ENCODE measurements around the gene UBE2D2.

UBE2D2 gene

DNA sequence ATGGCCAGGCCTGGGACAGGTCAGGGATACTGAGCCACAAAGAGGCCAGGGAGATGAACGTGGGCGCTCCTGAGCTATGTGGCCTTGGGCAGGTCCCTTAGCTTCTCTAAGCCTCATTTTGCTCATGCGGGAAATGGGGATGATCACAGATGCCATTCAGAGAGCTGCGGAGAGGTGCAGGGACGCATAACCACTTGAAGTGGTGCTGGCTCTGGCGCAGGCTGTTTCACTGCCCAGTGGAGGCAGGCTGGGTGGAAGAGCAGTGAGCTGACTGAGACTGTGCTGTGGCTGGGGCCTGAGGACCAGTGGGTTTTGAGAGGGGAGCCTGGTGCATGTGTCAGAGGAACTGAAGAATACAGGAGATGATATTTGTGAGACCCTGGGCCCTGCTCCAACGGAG is 105.4 kb downstream of the UBE2D2 start:
- H3K9ac ChIP-seq (ENCODE audit: low read length) = no peak overlapping the region
- H3K4me3 ChIP-seq (ENCODE audit: low read length) = no peak overlapping the region

DNA sequence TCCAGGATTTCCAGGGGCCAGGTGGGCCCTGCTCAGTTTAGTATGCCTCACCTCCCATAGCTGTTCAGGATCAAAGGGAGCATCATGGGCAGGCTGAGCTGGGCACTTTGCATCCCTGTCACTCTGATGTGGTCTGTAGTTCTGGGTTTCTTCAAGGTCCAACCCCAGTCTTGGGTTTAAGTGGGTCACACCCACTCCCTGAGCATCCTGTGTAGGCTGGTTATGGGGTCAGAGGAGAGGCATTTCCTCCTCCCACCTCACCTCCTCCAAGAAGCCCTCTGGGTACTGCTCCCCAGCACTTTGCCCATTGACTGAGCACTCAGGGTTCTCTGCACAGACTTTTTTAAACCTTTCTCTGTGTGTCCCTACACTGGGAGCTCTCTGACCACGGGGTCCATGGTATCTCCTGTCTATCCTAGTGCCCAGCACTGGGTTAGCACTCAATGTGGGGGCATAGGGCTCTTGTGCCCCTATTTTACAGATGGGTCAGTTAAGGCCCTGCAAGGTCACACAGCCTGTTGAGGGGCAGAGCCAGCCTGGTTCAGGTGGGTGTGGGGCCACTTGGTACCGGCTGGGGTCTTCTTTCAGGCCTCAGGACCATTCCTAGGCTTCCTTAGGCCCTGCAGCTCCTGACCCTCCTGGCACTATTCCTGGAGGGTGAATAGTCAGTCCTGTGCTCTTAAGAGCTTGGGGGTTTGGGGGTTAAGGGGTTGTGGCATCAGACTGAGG is 106.0 kb downstream of the UBE2D2 start:
- no peak overlapping the region for H3K4me3 ChIP-seq (ENCODE audit: low read length)
- no peaks in the 10 kb centered on the region for H3K36me3 ChIP-seq (ENCODE audit: control insufficient read depth, insufficient read depth, low read length)
- H3K9me3 ChIP-seq (ENCODE audit: control insufficient read depth, low read length) = no peaks in the 10 kb centered on the region
- H3K27me3 ChIP-seq (ENCODE audit: control insufficient read depth, insufficient read depth, low read length) = no peaks in the 10 kb centered on the region
- H3K4me1 ChIP-seq (ENCODE audit: control insufficient read depth, insufficient read depth, low read length) = peaks cover 64% of the 10 kb centered on the region
- peak overlapping the region; percentile 74 for H3K9ac ChIP-seq (ENCODE audit: low read length)

More for the DNA sequence above, 105.4 kb downstream of the UBE2D2 start:
- Histone ChIP-seq H3K9me3 (ENCODE audit: control insufficient read depth, low read length) (no peaks in the 10 kb centered on the region), H3K27me3 (ENCODE audit: control insufficient read depth, insufficient read depth, low read length) (no peaks in the 10 kb centered on the region), H3K4me1 (ENCODE audit: control insufficient read depth, insufficient read depth, low read length) (peaks cover 67% of the 10 kb centered on the region), H3K36me3 (ENCODE audit: control insufficient read depth, insufficient read depth, low read length) (no peaks in the 10 kb centered on the region)

DNA sequence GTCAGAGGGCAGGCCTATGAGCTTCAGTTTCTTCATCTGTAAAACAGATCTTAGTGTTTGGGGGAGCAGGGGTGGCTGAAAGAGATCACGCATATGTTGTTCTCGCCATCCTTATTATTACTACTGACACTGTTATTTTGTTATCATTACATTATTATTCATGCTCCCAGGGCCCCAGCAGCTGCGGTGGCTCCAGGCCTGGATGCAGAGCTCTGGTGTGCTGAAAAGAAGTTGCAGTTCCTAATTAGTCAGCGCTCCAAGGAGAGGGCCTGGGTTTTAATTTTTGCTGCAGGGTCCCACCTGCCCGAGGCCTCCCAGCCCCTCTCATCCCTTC is 106.6 kb downstream of the UBE2D2 start:
- H3K27me3 ChIP-seq (ENCODE audit: control insufficient read depth, insufficient read depth, low read length) = no peaks in the 10 kb centered on the region
- H3K4me1 ChIP-seq (ENCODE audit: control insufficient read depth, insufficient read depth, low read length) = peaks cover 60% of the 10 kb centered on the region
- H3K4me3 ChIP-seq (ENCODE audit: low read length) = no peak overlapping the region
- peak overlapping the region; percentile 74 for H3K9ac ChIP-seq (ENCODE audit: low read length)
- no peaks in the 10 kb centered on the region for H3K36me3 ChIP-seq (ENCODE audit: control insufficient read depth, insufficient read depth, low read length)
- no peaks in the 10 kb centered on the region for H3K9me3 ChIP-seq (ENCODE audit: control insufficient read depth, low read length)

DNA sequence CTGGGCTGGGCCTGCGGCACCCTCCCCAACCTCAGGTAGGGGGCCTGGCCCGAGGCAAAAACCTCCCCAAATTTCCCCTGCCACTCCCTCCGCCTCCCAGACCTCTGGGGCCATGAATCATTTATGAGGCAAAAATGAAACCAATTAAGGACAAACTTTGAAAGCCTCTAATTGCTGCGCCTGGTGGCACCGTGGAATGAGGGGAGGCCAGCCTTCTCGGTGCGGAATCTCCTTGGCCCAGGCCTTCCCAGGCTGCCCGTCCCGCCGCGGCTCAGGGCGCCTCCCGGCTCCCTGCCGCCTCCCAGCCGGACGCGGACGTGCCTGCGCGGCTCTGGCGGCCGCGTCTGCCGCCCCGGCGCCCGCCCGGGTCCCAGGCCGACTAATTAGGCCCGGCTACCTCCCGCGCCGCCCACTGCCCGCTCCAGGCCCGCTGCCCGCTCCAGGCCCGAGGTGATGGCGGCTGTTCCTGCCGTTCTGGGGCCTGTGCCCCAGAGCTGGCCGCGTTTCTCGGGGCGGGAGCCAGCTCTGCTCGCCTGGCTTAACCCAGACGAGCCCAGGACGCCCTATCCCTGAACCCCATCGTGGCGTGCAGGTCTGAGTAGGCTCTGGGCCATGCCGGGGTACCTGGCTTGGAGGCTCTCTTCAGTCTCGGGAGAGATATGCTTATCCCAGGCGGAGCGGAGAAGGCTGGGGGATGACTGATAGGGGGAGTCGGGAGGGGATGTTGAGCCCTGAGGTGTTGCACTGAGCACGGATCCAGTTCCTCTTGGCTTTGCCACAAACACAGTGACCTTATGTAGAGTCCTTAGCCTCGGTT is 107.1 kb downstream of the UBE2D2 start:
- Histone ChIP-seq H3K9me3 (ENCODE audit: control insufficient read depth, low read length) (no peaks in the 10 kb centered on the region), H3K4me1 (ENCODE audit: control insufficient read depth, insufficient read depth, low read length) (peaks cover 60% of the 10 kb centered on the region)

DNA sequence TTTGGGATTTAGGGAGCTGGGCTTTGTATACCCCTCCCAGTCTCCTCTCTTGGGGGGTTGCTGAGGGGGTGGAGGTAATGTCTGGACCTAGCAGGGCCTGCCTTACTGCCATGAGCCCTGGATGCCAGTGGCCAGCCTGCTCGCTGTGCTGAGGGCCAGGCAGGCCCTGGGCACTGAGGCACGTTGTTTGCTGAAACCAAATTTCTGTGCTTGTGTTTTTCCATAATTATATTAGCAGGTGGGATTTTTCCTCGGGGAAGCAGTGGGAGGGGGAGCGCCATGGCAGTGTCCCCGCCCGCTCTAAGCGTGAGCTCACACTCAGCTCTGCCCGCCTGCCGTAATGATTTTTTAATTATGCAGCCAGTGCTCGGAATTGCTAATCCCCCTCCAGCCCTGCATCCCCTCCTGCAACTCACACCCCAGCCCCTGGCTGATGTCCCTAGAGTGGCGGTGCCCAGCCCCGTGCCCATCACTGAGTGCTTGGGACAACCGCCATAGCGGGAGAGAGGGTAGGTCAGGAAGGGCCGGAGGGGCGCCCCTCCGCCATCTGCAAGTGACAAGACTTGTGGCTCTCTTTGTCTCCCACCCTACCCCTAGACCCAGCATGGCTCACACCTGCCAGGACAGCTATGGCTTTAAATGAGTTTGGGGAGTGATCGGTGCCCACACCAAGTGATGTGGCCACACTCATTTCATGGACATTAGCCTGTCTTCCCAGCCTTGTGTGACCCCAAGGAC is 108.0 kb downstream of the UBE2D2 start:
- Histone ChIP-seq H3K4me1 (ENCODE audit: control insufficient read depth, insufficient read depth, low read length) (peaks cover 62% of the 10 kb centered on the region), H3K36me3 (ENCODE audit: control insufficient read depth, insufficient read depth, low read length) (no peaks in the 10 kb centered on the region), H3K27me3 (ENCODE audit: control insufficient read depth, insufficient read depth, low read length) (no peaks in the 10 kb centered on the region), H3K9ac (ENCODE audit: low read length) (peak overlapping the region; percentile 74), H3K9me3 (ENCODE audit: control insufficient read depth, low read length) (no peaks in the 10 kb centered on the region), H3K4me3 (ENCODE audit: low read length) (no peak overlapping the region)

More for the DNA sequence above, 107.1 kb downstream of the UBE2D2 start:
- no peaks in the 10 kb centered on the region for H3K27me3 ChIP-seq (ENCODE audit: control insufficient read depth, insufficient read depth, low read length)
- H3K9ac ChIP-seq (ENCODE audit: low read length) = peak overlapping the region; percentile 74
- peak overlapping the region; percentile 1 for H3K4me3 ChIP-seq (ENCODE audit: low read length)
- no peaks in the 10 kb centered on the region for H3K36me3 ChIP-seq (ENCODE audit: control insufficient read depth, insufficient read depth, low read length)

DNA sequence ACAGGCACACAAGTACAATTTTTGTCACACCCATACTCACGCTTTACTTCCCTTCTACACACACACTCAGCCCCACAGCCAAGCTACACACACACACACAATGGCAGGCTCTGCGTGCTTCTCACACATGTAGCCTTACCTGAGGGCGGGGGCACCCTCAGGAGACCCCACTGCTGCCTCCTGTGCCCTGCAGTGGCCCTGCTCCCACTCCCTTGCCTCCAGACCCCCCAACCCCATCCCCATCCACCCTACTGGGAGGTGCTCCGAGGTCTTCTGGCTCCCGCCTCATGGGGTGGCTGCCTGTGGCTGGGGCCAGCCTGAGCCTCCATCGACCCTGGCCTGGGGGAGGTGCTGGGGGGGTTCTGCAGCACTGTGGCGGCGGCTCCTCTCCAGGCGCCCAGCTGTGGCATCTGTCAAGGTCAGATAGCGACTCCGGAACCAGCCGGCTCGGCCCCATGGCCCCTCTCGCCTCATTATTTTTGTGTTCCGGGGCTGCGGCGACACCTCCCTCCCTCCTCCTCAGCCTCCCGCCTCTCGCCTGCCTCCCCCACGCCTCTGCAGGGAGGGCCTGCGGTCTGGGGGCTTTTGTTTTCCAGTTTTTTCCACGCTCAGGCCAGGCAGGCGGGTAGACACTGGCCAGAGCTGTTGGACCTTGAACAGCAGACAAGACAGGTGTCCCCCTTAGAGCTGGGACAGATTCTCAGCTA is 108.7 kb downstream of the UBE2D2 start:
- H3K36me3 ChIP-seq (ENCODE audit: control insufficient read depth, insufficient read depth, low read length) = no peaks in the 10 kb centered on the region
- H3K9ac ChIP-seq (ENCODE audit: low read length) = peak overlapping the region; percentile 13
- H3K27me3 ChIP-seq (ENCODE audit: control insufficient read depth, insufficient read depth, low read length) = no peaks in the 10 kb centered on the region
- H3K9me3 ChIP-seq (ENCODE audit: control insufficient read depth, low read length) = no peaks in the 10 kb centered on the region
- peaks cover 64% of the 10 kb centered on the region for H3K4me1 ChIP-seq (ENCODE audit: control insufficient read depth, insufficient read depth, low read length)
- no peak overlapping the region for H3K4me3 ChIP-seq (ENCODE audit: low read length)

DNA sequence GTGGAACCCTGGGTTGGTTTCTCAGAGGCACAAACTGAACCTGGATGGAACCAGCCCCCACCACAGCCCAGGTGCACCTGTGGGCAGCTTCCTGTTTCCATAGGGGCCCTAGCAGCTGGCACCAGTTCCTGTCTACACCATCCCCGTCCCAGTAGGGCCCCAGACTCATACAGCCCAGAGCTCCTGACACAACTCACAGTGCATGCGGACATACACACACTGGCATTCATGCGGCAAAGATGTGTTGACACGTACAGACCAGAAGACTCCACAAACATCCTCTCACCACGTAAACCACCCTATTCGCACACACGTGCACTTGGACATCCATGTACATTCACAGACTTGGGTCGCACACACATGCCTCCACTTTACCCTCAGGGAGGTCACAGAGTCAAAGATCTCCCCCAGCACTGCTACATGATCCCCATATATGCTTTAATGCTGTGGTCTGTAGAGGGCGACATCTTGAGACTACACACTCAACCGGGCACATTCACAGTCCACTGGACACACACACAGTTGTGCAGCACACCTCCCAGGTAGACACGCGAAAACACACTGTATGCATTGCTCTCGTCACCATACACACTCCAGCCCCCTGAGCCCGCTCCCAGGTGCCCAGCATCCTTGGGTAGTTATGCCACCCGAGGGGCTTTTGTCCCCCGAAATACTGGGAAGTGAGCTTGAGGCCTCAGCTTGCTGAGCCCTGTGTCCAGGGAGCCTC is 109.4 kb downstream of the UBE2D2 start:
- Histone ChIP-seq H3K4me1 (ENCODE audit: control insufficient read depth, insufficient read depth, low read length) (peaks cover 63% of the 10 kb centered on the region), H3K27me3 (ENCODE audit: control insufficient read depth, insufficient read depth, low read length) (no peaks in the 10 kb centered on the region), H3K9ac (ENCODE audit: low read length) (peak overlapping the region; percentile 48), H3K9me3 (ENCODE audit: control insufficient read depth, low read length) (no peaks in the 10 kb centered on the region), H3K4me3 (ENCODE audit: low read length) (no peak overlapping the region), H3K36me3 (ENCODE audit: control insufficient read depth, insufficient read depth, low read length) (no peaks in the 10 kb centered on the region)

DNA sequence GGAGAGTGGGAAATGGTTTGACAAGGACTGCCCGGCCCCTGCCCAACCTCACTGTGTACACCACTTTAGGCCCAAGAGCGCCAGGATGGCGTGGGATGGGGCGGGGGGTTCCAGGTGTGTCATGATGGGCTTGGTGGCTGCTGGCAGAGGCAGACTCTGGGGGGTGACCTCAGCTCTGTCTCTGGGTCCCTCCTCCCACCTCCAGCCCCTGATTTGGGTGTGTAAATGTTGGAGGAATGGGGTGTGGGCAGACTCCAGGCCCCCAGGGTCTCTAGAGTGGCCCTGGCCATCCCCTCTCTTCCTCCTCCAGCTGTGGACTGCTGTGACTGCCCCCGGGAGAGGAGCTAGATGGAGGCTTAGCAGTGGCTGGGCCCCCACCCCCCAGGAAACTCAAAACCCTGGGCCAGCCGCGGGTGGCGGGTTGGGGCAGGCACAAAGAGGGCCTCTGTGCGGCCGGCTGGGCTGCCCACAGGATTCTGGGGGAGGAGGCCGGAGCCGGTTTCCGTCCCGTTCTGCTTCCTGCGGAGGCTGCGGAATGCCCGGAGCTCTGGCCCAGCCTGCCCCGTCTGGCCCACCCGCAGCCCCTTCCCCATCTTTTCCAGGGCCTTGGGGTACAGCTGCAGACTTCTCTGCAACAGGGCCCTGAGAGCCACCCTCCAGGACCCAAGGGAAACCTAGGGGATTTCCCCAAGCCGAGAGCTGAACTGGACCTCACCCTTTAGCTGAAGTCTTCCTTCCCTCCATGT is 110.1 kb downstream of the UBE2D2 start:
- Histone ChIP-seq H3K36me3 (ENCODE audit: control insufficient read depth, insufficient read depth, low read length) (no peaks in the 10 kb centered on the region), H3K27me3 (ENCODE audit: control insufficient read depth, insufficient read depth, low read length) (no peaks in the 10 kb centered on the region), H3K9me3 (ENCODE audit: control insufficient read depth, low read length) (no peaks in the 10 kb centered on the region), H3K4me3 (ENCODE audit: low read length) (no peak overlapping the region), H3K4me1 (ENCODE audit: control insufficient read depth, insufficient read depth, low read length) (peaks cover 55% of the 10 kb centered on the region), H3K9ac (ENCODE audit: low read length) (peak overlapping the region; percentile 48)

DNA sequence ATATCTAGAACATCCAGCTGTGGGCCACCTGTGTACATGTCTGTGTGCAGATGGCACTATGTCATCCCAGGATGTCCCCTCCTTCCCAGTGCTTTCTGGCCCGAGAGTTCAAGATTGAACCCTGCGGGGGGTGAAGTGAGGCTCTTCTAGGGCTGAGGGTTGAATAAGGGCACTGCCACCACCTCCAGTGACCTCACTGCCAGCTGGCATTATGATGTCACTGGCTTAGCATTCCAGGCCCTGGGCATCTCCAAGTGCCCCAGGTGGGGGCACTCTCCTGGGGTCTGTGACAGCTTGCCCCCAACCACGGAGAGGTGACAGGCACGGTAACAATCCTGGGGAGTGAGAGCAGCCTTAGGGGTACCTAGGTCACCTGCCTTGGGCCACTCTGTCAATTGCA is 114.1 kb downstream of the UBE2D2 start:
- H3K4me3 ChIP-seq (ENCODE audit: low read length) = no peak overlapping the region
- no peaks in the 10 kb centered on the region for H3K36me3 ChIP-seq (ENCODE audit: control insufficient read depth, insufficient read depth, low read length)
- H3K27me3 ChIP-seq (ENCODE audit: control insufficient read depth, insufficient read depth, low read length) = no peaks in the 10 kb centered on the region
- peaks cover 36% of the 10 kb centered on the region for H3K4me1 ChIP-seq (ENCODE audit: control insufficient read depth, insufficient read depth, low read length)
- H3K9ac ChIP-seq (ENCODE audit: low read length) = no peak overlapping the region
- no peaks in the 10 kb centered on the region for H3K9me3 ChIP-seq (ENCODE audit: control insufficient read depth, low read length)

DNA sequence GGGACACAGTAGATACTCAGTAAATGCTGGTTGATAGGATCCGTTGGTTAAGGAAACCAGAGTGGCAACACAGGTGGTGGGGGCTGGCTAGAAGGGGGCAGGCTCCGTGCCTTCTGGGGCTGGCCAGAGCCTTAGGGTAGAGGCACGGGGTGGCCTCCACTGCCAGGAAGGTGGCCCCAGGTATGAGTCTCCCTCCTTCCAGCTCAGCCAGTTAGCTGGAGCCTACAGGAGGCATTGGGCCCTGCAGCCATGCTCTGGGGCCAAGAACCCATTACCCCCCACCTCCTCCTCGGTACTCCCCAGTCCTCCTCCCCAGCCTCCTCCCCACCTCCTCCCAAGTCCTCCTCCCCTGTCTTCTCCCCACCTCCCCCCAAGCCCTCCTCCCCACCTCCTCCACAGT is 114.7 kb downstream of the UBE2D2 start:
- peaks cover 31% of the 10 kb centered on the region for H3K4me1 ChIP-seq (ENCODE audit: control insufficient read depth, insufficient read depth, low read length)
- H3K27me3 ChIP-seq (ENCODE audit: control insufficient read depth, insufficient read depth, low read length) = no peaks in the 10 kb centered on the region
- H3K9ac ChIP-seq (ENCODE audit: low read length) = no peak overlapping the region
- H3K9me3 ChIP-seq (ENCODE audit: control insufficient read depth, low read length) = no peaks in the 10 kb centered on the region
- no peaks in the 10 kb centered on the region for H3K36me3 ChIP-seq (ENCODE audit: control insufficient read depth, insufficient read depth, low read length)
- H3K4me3 ChIP-seq (ENCODE audit: low read length) = no peak overlapping the region

DNA sequence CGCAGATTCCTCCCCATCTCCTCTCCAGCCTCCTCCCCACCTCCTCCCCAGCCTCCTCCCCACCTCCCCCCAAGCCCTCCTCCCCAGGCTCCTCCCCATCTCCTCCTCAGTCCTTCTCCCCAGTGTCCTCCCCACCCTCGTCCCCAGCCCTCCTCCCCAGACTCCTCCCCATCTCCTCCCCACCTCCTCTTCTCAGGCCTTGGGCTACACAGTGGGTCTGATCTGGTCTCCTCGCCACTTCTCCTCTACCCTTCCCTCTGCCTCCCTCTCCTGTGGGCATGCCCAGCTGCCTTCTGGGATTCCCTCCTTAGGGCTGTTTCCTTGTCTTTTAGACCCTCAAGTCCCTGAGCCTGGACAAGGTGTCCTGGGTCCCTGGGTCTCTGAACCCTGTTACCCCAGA is 115.3 kb downstream of the UBE2D2 start:
- Histone ChIP-seq H3K36me3 (ENCODE audit: control insufficient read depth, insufficient read depth, low read length) (no peaks in the 10 kb centered on the region), H3K27me3 (ENCODE audit: control insufficient read depth, insufficient read depth, low read length) (no peaks in the 10 kb centered on the region), H3K4me1 (ENCODE audit: control insufficient read depth, insufficient read depth, low read length) (peaks cover 25% of the 10 kb centered on the region), H3K9ac (ENCODE audit: low read length) (no peak overlapping the region), H3K4me3 (ENCODE audit: low read length) (no peak overlapping the region), H3K9me3 (ENCODE audit: control insufficient read depth, low read length) (no peaks in the 10 kb centered on the region)

Data from mucosa of stomach (tissue), 1 donor.